ENCODE data around the gene ELL2.

- no peak for TF ChIP-seq CTCF (IDR thresholded peaks at IDR 0.05; ENCODE audit: insufficient read depth, low read depth, low read length)
- TF ChIP-seq EZH2 (IDR thresholded peaks at IDR 0.05; ENCODE audit: insufficient read depth, low read length): no peak
Measured at GRCh38 chr5:95921501-95921900, 40.1 kb downstream of the ELL2 start.

All from astrocyte (in vitro differentiated cells and primary cell).